Measurements from ENCODE around the gene HMCN1.
"Not testable (repeated sequence)": the region's sequence is repeated elsewhere in the genome, so short reads cannot be mapped to it uniquely, and the experiment has no call there.

Gene HMCN1

GRCh38 chr1:185741551-185741950 is 7.4 kb downstream of the HMCN1 start:
- no peak for DNase-seq (ENCODE audit: low read depth)

DNA sequence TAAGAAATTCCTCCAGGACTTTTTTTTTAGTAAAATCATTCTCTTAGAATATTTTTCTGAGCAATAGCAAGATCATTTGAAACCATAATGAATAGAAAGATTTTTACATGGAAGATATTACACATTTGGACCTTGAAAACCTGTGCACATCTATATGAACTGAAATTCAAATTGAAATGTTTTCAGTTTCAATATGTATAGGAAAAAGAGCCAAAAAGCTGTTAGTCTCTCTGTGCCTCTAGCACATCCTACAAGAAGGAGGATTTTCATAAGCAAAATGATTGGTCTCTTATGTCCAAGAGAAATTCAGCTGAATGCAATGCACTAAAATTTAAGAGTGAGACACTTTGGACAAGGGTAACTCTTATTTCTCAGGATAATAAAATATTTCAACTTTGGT is 8.2 kb downstream of the HMCN1 start:
- DNase-seq (ENCODE audit: low read depth), result no peak

DNA sequence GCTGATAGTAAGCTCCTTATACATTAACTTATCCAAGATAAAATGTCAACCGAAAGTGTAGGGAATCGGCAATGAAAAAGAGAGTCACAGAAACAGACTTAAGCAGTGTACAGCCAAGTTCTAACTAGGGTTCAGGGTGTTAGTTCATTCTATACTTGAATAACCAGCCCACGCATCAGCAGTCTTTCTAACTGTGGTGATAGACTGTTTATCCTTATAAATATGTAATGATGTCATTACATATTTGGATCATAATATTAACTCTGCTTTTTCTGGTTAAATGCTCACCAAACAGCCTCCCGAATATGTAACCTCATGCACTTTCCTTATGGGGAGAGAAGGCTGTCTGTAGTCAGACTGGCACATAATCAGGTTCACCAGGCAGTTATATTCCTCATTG is 11.0 kb downstream of the HMCN1 start:
- DNase-seq (ENCODE audit: low read depth), result no peak

- DNase-seq (ENCODE audit: low read depth), result no peak
Observed at GRCh38 chr1:185759061-185759460, 24.9 kb downstream of the HMCN1 start.

DNA sequence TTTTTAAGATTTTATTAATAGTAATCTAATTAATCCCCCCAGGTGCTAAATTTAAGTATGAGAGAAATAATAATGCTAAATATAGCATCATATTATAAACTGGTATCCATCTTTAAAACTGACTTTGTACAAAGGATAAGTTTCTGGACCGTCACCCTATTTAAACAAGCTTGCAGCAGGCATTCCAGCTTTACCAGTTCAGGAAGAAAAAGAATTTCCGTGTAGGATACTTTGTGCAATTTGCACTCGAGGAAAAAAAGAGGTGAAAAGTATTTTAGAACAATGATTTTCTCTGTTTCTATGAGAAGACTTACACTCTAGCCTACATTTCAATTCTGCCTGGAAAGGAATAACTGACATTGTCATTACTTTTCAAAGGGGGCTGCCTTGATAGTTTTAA is 27.6 kb downstream of the HMCN1 start:
- no peak for DNase-seq (ENCODE audit: low read depth)

- DNase-seq (ENCODE audit: low read depth), result no peak
Observed at GRCh38 chr1:185767508-185768120, 33.4 kb downstream of the HMCN1 start.

- DNase-seq (ENCODE audit: low read depth), result no peak
Observed at GRCh38 chr1:185768371-185768770, 34.2 kb downstream of the HMCN1 start.

DNA sequence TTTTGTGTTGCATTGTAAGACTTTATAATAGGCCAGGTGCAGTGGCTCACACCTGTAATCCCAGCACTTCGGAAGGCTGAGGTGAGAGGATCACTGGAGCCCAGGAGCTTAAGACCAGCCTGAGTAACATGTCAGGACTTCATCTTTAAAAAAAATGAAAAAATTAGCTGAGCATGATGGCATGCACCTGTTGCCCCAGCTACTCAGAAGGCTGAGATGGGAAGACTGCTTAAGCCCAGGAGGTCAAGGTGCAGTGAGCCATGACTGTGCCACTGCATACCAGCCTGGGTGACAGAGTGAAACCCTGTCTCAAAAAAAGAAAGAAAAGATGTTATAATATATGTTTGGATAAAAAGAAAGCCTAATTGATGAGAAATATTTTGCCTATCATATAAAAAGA is 34.9 kb downstream of the HMCN1 start:
- no peak for DNase-seq (ENCODE audit: low read depth)

GRCh38 chr1:185774394-185774793 is 40.2 kb downstream of the HMCN1 start:
- no peak for DNase-seq (ENCODE audit: low read depth)

DNA sequence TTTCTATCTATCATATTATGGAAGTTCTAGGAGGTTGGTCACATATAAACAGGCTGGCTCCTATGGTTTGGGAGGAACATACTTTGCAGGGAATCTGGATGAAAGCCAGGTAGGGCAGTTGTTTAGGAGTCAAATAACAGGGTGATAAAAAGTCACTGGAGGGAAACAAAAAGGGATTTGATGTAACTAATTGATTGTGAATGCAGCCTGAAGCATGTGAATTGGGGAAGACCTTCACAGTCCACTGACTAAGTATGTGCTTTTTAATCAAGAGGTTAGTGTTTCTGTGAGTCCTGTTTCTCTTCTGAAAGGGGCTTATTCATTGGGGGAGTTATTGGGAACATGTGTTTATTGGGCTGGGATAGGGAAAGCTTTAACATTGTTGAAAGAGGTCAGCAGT is 41.3 kb downstream of the HMCN1 start:
- DNase-seq (ENCODE audit: low read depth), result no peak

- DNase-seq (ENCODE audit: low read depth), result no peak
Observed at GRCh38 chr1:185776522-185776921, 42.3 kb downstream of the HMCN1 start.

DNA sequence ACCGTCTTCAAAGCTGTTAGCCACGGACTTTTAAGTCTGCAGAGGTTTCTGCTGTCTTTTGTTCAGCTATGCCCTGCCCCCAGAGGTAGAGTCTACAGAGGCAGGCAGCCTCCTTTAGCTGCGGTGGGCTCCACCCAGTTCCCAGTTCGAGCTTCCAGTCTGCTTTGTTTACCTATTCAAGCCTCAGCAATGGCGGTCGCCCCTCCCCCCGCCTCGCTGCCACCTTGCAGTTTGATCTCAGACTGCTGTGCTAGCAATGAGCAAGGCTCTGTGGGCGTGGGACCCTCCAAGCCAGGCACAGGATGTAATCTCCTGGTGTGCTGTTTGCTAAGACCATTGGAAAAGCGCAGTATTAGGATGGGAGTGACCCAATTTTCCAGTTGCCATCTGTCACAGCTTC is 49.7 kb downstream of the HMCN1 start:
- not testable (repeated sequence) for DNase-seq (ENCODE audit: low read depth)

DNA sequence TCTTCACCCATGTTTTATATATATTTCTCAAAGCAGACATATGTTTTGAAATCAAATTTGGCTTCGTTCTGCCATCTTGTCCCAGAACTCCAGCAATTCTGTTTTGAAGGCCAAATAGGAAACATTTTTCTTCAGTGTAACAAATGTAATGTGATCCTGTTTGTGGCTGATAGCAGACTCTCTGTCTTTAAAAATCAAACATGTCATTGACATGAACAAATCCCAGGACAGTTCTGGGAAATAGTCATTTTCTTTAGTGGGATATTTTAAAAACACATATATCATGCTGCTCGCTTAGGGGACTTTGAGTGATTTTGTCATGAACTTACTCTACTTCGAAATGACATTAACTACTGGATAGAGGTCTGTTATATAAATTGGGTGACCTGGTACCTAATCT is 51.4 kb downstream of the HMCN1 start:
- DNase-seq (ENCODE audit: low read depth), result no peak

DNA sequence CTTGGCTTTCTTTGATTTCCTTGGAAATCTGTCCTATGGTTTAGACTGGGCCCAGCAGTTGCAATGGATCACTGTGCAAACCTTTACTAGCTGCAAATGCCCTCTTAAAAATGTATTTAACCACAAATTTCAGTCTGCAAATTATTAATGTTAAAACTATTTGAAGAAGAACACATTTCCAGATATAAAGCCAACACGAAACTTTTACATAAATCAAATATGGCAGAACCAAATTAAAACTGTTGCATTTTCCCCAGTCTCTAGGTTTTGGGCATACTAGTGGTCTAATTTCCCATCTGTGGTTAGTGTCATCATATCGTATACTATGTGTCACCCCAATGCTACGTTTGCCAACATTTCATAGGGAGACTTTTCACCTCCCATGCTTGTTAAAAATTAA is 52.3 kb downstream of the HMCN1 start:
- no peak for DNase-seq (ENCODE audit: low read depth)

DNA sequence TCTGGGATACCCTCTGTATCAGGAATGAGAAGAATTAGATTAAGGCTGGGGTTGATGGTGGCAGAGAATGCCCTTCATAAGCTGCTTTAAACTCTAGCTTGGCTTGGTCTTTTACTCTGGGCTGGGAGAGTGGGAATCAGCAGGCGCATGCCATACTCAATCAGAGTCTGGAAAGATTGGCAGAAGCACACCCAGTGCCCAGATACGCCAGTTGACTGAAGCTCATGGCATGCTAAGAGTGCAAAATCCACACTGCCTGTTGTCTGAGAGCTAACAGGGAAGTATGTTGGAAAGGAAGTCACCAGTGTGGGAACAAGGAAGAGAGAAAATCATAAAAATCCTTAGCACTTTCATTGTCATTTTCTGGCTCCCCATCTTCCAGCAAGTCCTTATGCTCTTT is 53.0 kb downstream of the HMCN1 start:
- no peak for DNase-seq (ENCODE audit: low read depth)

- no peak for DNase-seq (ENCODE audit: low read depth)
Observed at GRCh38 chr1:185788386-185788785, 54.2 kb downstream of the HMCN1 start.

- no peak for DNase-seq (ENCODE audit: low read depth)
Observed at GRCh38 chr1:185789501-185790193, 55.5 kb downstream of the HMCN1 start.

- no peak for DNase-seq (ENCODE audit: low read depth)
Observed at GRCh38 chr1:185790194-185790735, 56.1 kb downstream of the HMCN1 start.

DNA sequence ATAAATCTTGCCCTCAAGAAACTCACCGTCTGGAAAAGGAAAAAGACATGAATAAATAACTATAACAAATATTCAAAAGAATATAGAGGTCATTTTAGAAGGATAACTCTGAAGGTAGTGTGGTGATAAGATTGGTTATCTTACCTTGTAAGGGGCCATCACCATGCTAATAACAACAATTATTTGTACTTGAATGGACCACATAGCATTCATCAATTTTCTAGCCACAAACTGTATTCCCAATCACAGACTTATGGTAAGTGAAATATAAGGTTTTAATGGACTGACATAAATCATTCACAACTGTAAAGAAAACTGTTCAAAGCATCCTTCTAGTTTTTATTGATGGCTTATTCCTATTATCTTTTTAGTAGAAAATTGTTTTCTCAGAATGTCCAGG is 57.8 kb downstream of the HMCN1 start:
- no peak for DNase-seq (ENCODE audit: low read depth)

DNA sequence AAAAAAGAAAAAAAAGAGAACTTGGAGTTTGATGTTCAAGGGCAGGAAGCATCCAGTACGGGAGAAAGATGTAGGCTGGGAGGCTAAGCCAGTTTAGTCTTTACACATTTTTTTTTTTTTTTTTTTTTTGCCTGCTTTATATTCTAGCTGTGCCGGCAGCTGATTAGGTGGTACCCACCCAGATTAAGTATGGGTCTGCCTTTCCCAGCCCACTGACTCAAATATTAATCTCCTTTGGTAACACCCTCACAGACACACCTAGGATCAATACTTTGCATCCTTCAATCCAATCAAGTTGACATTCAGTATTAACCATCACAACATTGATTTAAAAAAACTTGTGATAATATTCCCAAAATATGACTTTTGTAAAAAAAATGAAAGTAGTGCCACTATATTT is 60.3 kb downstream of the HMCN1 start:
- not testable (repeated sequence) for DNase-seq (ENCODE audit: low read depth)

- DNase-seq (ENCODE audit: low read depth), result no peak
Observed at GRCh38 chr1:185795181-185795580, 61.0 kb downstream of the HMCN1 start.

DNA sequence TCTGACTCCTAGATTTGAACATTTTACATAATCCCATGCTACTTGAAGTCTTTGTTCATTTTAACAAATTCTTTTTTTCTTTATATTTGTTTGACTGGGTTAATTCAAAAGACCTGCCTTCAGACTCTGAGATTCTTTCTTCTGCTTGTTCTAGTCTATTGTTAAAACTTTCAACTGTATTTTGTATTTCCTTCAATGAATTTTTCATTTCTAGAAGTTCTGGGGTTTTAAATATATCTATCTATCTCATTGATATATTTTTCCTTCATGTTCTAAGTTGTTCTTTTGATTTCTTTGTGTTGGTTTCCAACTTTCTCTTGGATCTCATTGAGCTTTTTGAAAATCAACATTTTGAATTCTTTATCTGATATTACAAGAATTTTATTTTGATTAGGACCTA is 64.3 kb downstream of the HMCN1 start:
- no peak for DNase-seq (ENCODE audit: low read depth)

GRCh38 chr1:185803241-185803640 is 69.0 kb downstream of the HMCN1 start:
- DNase-seq (ENCODE audit: low read depth), result no peak

DNA sequence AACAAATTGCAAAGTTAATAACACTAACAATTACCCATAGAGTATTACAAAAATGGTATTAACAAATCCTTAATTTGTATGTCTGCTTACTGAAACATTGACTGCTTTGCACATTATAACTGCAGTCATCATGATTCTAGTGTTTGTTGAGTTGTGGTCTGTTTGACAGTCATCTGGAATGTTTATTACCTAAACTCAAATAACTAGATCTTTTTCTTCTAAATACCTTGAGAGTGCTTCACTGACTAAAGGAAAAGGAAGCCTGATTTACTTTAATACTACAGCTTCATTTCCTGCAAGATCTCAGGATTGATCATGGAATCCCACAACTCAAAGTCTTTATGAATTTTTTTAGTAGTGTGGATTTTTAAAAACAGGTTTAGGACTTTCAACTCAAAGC is 70.0 kb downstream of the HMCN1 start:
- DNase-seq (ENCODE audit: low read depth), result no peak

All from activated gamma-delta T cell treated with anti-CD3 and anti-CD28 coated beads, Interleukin-2, amount 50 U/mL, for 16 hours (primary cell).